CD14-positive monocyte (primary cell): Measurements from ENCODE around the gene TMEM151B. TPM values are rescaled to one million over a fixed set of nuclear protein-coding genes. Genes with fewer than 3 reads are reported as not detected.

Experiments
- DNase-seq, 3 donors: peaks; one replicate each; pipeline ENCODE4 v3.0.0-alpha.2; 2011 to 2022
- H2AFZ ChIP-seq: 2 replicates; pipeline ENCODE4 v1.6.0; 2012; ENCODE audit warnings: mild to moderate bottlenecking, low read depth, low read length, inconsistent platforms; ENCODE audit not compliant: insufficient read depth, poor library complexity, severe bottlenecking
- H3K27ac ChIP-seq, 2 donors: 1 replicate in 1 of 2; 2 replicates in 1 of 2; pipeline ENCODE4 v1.5.1; 2012 to 2013; ENCODE audit warnings: low read length in 2 of 2, control low read depth in 1 of 2, inconsistent platforms in 1 of 2, low read depth in 1 of 2, mild to moderate bottlenecking in 1 of 2
- H3K27me3 ChIP-seq, 2 donors: one replicate each; pipeline versions ENCODE4 v1.6.0 to v1.6.1; 2011 to 2013; ENCODE audit warnings: low read length in 2 of 2; ENCODE audit not compliant: control insufficient read depth in 2 of 2, insufficient read depth in 2 of 2
- H3K36me3 ChIP-seq, 2 donors: replicated peaks in 1 of 2; 1 replicate in 1 of 2; 2 replicates in 1 of 2; pipeline versions ENCODE4 v1.5.1 to v1.6.1; 2012 to 2013; ENCODE audit warnings: low read length in 2 of 2, control low read depth in 1 of 2, inconsistent platforms in 1 of 2, mild to moderate bottlenecking in 1 of 2; ENCODE audit not compliant: insufficient read depth in 2 of 2, control insufficient read depth in 1 of 2
- H3K4me1 ChIP-seq, 2 donors: 1 replicate in 1 of 2; 2 replicates in 1 of 2; pipeline versions ENCODE4 v1.5.1 to v1.6.1; 2012 to 2013; ENCODE audit warnings: low read length in 2 of 2, control low read depth in 1 of 2, inconsistent platforms in 1 of 2, mild to moderate bottlenecking in 1 of 2, moderate library complexity in 1 of 2; ENCODE audit not compliant: insufficient read depth in 2 of 2, control insufficient read depth in 1 of 2
- H3K4me2 ChIP-seq: replicated peaks from 2 replicates; pipeline ENCODE3; 2012; ENCODE audit warnings: low read length, moderate library complexity, mild to moderate bottlenecking; ENCODE audit not compliant: poor library complexity, severe bottlenecking; ENCODE audit errors: extremely low read depth
- H3K4me3 ChIP-seq, 3 experiments: fragments of 200-600 bp in 1 of 3; sonication (generic) in 1 of 3; replicated peaks in 1 of 3; 1 replicate in 2 of 3; 2 replicates in 1 of 3; pipeline ENCODE4 v1.5.1; 2011 to 2013; ENCODE audit warnings: low read length in 3 of 3, mild to moderate bottlenecking in 3 of 3, control low read depth in 2 of 3, low read depth in 2 of 3, inconsistent platforms in 1 of 3, moderate library complexity in 1 of 3
- H3K79me2 ChIP-seq: 2 replicates; pipeline ENCODE4 v1.6.0; 2012; ENCODE audit warnings: mild to moderate bottlenecking, control low read depth, inconsistent platforms, low read length, moderate library complexity; ENCODE audit not compliant: insufficient read depth
- H3K9ac ChIP-seq: 2 replicates; pipeline ENCODE4 v1.6.0; 2017; ENCODE audit warnings: low read length, mild to moderate bottlenecking; ENCODE audit not compliant: insufficient read depth, poor library complexity, severe bottlenecking
- H3K9me3 ChIP-seq, 2 donors: replicated peaks in 1 of 2; 1 replicate in 1 of 2; 2 replicates in 1 of 2; pipeline versions ENCODE4 v1.5.1 to v1.6.1; 2012 to 2013; ENCODE audit warnings: low read length in 2 of 2, control low read depth in 1 of 2; ENCODE audit not compliant: control insufficient read depth in 1 of 2, insufficient read depth in 1 of 2
- H4K20me1 ChIP-seq: 2 replicates; pipeline ENCODE4 v1.6.0; 2012; ENCODE audit warnings: mild to moderate bottlenecking, low read length, control low read depth, moderate library complexity; ENCODE audit not compliant: insufficient read depth
- H3K27ac Mint-ChIP-seq, 7 donors: one replicate each; pipeline ENCODE4 v1.8.0; 2020; ENCODE audit warnings: mild to moderate bottlenecking in 7 of 7, mixed read lengths in 7 of 7, moderate library complexity in 6 of 7, inconsistent platforms in 2 of 7
- H3K27me3 Mint-ChIP-seq, 3 donors: one replicate each; pipeline ENCODE4 v1.8.0; 2021 to 2022; ENCODE audit warnings: low read depth in 3 of 3, mild to moderate bottlenecking in 3 of 3, mixed read lengths in 3 of 3, moderate library complexity in 3 of 3, inconsistent platforms in 1 of 3
- H3K36me3 Mint-ChIP-seq, 2 donors: one replicate each; pipeline ENCODE4 v1.8.0; 2020; ENCODE audit warnings: mixed read lengths in 2 of 2, inconsistent platforms in 1 of 2, mild to moderate bottlenecking in 1 of 2
- H3K4me1 Mint-ChIP-seq: one replicate; pipeline ENCODE4 v1.8.0; 2020; ENCODE audit warnings: mild to moderate bottlenecking, mixed read lengths
- H3K4me3 Mint-ChIP-seq, 2 donors: one replicate each; pipeline ENCODE4 v1.8.0; 2020; ENCODE audit warnings: mild to moderate bottlenecking in 2 of 2, mixed read lengths in 2 of 2, moderate library complexity in 1 of 2
- H3K9me3 Mint-ChIP-seq, 7 donors: one replicate each; pipeline ENCODE4 v1.8.0; 2020 to 2022; ENCODE audit warnings: mixed read lengths in 7 of 7, mild to moderate bottlenecking in 6 of 7, moderate library complexity in 6 of 7, inconsistent platforms in 2 of 7
- WGBS: methylation state at CpG from one replicate; pipeline ENCODE4 v1.1.5; 2013; ENCODE audit warnings: missing lambda C conversion rate; ENCODE audit not compliant: insufficient coverage; 5-methylcytosine and 5-hydroxymethylcytosine counted together
- intact Hi-C, 2 donors: fragments of 100-400 bp; cut with micrococcal nuclease; formaldehyde crosslinking; loops; one replicate each; pipeline versions ENCODE4 v1.15.0 to v1.15.1; 2023
- polyA plus RNA-seq, 3 donors: library from polyadenylated mRNA; depleted of rRNA in 1 of 3; unstranded in 2 of 3; stranded (reverse) in 1 of 3; fragments of 300-500 nt in 2 of 3; fragments of >200 nt in 1 of 3; fragmentation: Illumina TruSeq in 2 of 3; gene quantifications; 1 replicate in 2 of 3; 2 replicates in 1 of 3; pipeline ENCODE4 v1.2.3, GENCODE V29; 2012 to 2021
- TF ChIP-seq, protein P1 (sequence below): fragments of 200-600 bp; IDR thresholded peaks from one replicate; pipeline ENCODE4 v1.8.0; 2022; ENCODE audit warnings: antibody characterized with exemption, mild to moderate bottlenecking

TMEM151B gene
- polyA plus RNA-seq, 3 donors: not detected

DNA sequence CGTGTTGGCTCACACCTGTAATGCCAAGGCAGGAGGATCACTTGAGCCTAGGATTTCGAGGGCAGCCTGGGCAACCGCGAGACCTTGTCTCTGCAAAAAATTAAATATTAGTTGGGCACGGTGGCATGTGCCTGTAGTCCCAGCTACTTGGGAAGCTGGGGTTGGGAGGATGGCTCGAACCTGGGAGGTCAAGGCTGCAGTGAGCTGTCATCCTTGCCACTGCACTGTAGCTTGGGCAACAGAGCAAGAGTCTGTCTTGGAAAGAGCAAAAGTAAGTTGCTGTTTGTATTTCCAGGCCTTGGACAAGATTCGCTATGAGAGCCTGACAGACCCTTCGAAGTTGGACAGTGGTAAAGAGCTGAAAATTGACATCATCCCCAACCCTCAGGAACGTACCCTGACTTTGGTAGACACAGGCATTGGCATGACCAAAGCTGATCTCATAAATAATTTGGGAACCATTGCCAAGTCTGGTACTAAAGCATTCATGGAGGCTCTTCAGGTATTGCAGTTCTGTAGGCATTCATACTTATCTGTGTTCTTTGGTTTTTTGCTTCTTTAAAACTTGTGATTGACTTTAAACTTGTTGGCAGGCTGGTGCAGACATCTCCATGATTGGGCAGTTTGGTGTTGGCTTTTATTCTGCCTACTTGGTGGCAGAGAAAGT lies 21.0 kb upstream of the TMEM151B start:
- peaks cover 19 to 36% of the 10 kb centered on the region in 2 donors for H3K4me1 ChIP-seq

DNA sequence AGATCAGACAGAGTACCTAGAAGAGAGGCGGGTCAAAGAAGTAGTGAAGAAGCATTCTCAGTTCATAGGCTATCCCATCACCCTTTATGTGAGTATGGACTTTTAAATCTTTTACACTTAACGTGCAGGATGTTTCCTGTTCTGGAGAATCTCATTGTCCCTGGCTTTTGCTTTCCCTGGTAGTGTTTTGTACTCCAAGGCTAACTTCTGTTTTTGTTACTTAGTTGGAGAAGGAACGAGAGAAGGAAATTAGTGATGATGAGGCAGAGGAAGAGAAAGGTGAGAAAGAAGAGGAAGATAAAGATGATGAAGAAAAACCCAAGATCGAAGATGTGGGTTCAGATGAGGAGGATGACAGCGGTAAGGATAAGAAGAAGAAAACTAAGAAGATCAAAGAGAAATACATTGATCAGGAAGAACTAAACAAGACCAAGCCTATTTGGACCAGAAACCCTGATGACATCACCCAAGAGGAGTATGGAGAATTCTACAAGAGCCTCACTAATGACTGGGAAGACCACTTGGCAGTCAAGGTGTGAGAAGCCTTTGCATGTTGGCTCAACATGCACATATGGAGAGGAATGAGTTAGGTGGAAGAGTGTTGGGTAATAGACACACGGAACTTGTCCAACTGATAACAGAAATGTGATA lies 20.1 kb upstream of the TMEM151B start:
- TF ChIP-seq, protein P1, sequence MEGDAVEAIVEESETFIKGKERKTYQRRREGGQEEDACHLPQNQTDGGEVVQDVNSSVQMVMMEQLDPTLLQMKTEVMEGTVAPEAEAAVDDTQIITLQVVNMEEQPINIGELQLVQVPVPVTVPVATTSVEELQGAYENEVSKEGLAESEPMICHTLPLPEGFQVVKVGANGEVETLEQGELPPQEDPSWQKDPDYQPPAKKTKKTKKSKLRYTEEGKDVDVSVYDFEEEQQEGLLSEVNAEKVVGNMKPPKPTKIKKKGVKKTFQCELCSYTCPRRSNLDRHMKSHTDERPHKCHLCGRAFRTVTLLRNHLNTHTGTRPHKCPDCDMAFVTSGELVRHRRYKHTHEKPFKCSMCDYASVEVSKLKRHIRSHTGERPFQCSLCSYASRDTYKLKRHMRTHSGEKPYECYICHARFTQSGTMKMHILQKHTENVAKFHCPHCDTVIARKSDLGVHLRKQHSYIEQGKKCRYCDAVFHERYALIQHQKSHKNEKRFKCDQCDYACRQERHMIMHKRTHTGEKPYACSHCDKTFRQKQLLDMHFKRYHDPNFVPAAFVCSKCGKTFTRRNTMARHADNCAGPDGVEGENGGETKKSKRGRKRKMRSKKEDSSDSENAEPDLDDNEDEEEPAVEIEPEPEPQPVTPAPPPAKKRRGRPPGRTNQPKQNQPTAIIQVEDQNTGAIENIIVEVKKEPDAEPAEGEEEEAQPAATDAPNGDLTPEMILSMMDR: no peak
- peaks cover 58 to 67% of the 10 kb centered on the region in 2 donors for H3K36me3 ChIP-seq
- peaks cover 79% of the 10 kb centered on the region for H4K20me1 ChIP-seq
- Mint-ChIP-seq H3K4me1 (peaks cover 35% of the 10 kb centered on the region), H3K27me3 (peaks cover 0 to 5% (median 0%) of the 10 kb centered on the region in 3 donors), H3K27ac (peak overlapping the region in 3 of 7 donors; percentile 4 to 22 (median 10)), H3K9me3 (peaks cover 0 to 2% (median 0%) of the 10 kb centered on the region in 7 donors), H3K4me3 (no peak overlapping the region), H3K36me3 (peaks cover 66 to 67% of the 10 kb centered on the region in 2 donors)
- H3K4me3 ChIP-seq: no peak overlapping the region
- H3K9me3 ChIP-seq: no peaks in the 10 kb centered on the region
- H3K79me2 ChIP-seq: peaks cover 42% of the 10 kb centered on the region
- H2AFZ ChIP-seq: no peak overlapping the region
- H3K9ac ChIP-seq: no peak overlapping the region
- WGBS: 29% methylated on average over 2 of the region's 6 CpGs
- intact Hi-C loops: no loop called here
- H3K4me1 ChIP-seq: peaks cover 19 to 36% of the 10 kb centered on the region in 2 donors
- no peaks in the 10 kb centered on the region for H3K27me3 ChIP-seq
- no peak overlapping the region for H3K27ac ChIP-seq
- no peak overlapping the region for H3K4me2 ChIP-seq
- no peak for DNase-seq

More for the DNA sequence above, 21.0 kb upstream of the TMEM151B start:
- WGBS: 85% methylated on average over 6 of the region's 9 CpGs
- TF ChIP-seq, protein P1: no peak
- H3K9ac ChIP-seq: no peak overlapping the region
- H3K4me3 ChIP-seq: peak overlapping the region in 1 of 3 experiments; percentile 100
- H3K4me3 Mint-ChIP-seq: no peak overlapping the region
- intact Hi-C loops: loop anchor here in 1 of 2 donors (5.0 kb wide), 1 partner anchor 622 kb away; the partner anchor contains the start of gene GTPBP2
- H3K36me3 ChIP-seq: peaks cover 48 to 57% of the 10 kb centered on the region in 2 donors
- H3K9me3 ChIP-seq: no peaks in the 10 kb centered on the region
- H3K27ac Mint-ChIP-seq: peak overlapping the region in 3 of 7 donors; percentile 6 to 95 (median 58)
- H2AFZ ChIP-seq: no peak overlapping the region
- peak overlapping the region; percentile 95 for H3K4me2 ChIP-seq
- peaks cover 42% of the 10 kb centered on the region for H3K79me2 ChIP-seq
- no peaks in the 10 kb centered on the region for H3K27me3 ChIP-seq
- DNase-seq: no peak
- H3K4me1 Mint-ChIP-seq: peaks cover 34% of the 10 kb centered on the region
- H3K27me3 Mint-ChIP-seq: peaks cover 0 to 6% (median 0%) of the 10 kb centered on the region in 3 donors
- peaks cover 0 to 2% (median 0%) of the 10 kb centered on the region in 7 donors for H3K9me3 Mint-ChIP-seq
- no peak overlapping the region for H3K27ac ChIP-seq
- peaks cover 70% of the 10 kb centered on the region for H4K20me1 ChIP-seq
- peaks cover 56 to 58% of the 10 kb centered on the region in 2 donors for H3K36me3 Mint-ChIP-seq
